Left lobe of liver (tissue), 2 donors: Measurements from ENCODE around the gene KMT2E. TPM values are rescaled to one million over a fixed set of nuclear protein-coding genes. Genes with fewer than 3 reads are reported as not detected.
A peak's percentile ranks its signal among the peaks of the same experiment; 100 is the strongest.
"Not testable (repeated sequence)": the region's sequence is repeated elsewhere in the genome, so short reads cannot be mapped to it uniquely, and the experiment has no call there.

Experiments used
- ATAC-seq: fragments of 200-7000 bp; cut with Tn5 transposase; one replicate; pipeline ENCODE4 v1.9.1; 2020; ENCODE audit warnings: mild to moderate bottlenecking, moderate library complexity
- DNase-seq: peaks from one replicate; pipeline ENCODE4 v3.0.0-alpha.2; 2020; ENCODE audit warnings: low spot score
- total RNA-seq: library from RNA; stranded (reverse); gene quantifications from one replicate; pipeline ENCODE4 v1.2.1, GENCODE V29; 2021
- donor health status: DM: no; HTN: no; CAD: no; lungs with moderate emphysema.
- donor health status: DM: no; HTN: yes; CAD: no.

The KMT2E gene
- total RNA-seq, 1 donor from 2014 or later = 22.9 TPM

- no peak for ATAC-seq
- no peak for DNase-seq
Observed at GRCh38 chr7:105021967-105022366, 8.0 kb downstream of the KMT2E start.

DNA sequence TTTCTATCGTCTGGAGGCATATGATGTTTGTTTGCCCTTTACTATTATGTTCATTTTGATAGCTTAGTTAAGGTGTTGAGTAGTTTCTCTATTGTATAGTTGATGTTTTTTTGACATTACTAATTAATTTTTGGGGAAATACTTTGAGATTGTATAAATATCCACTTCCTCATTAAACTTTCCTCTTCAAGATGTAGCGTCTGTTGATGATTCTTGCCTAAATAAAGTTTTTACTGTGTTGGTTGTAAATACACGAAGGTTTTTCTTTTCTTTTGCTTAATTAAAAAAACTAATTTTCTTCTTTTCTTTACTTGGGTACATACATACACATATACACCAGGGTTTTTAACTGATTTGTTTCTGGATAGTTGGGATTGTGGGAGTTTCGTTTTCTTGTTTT, 8.5 kb downstream of the KMT2E start:
- DNase-seq (no peak), ATAC-seq (no peak)

GRCh38 chr7:105024734-105025133, 10.7 kb downstream of the KMT2E start:
- no peak for ATAC-seq

GRCh38 chr7:105026750-105027149, 12.7 kb downstream of the KMT2E start:
- no peak for DNase-seq
- no peak for ATAC-seq

More at GRCh38 chr7:105024734-105025133, 10.7 kb downstream of the KMT2E start:
- no peak for DNase-seq

- ATAC-seq (no peak), DNase-seq (no peak)
Observed at GRCh38 chr7:105027176-105027853, 13.3 kb downstream of the KMT2E start.

GRCh38 chr7:105028004-105028403, 14.0 kb downstream of the KMT2E start:
- ATAC-seq (no peak), DNase-seq (no peak)

DNA sequence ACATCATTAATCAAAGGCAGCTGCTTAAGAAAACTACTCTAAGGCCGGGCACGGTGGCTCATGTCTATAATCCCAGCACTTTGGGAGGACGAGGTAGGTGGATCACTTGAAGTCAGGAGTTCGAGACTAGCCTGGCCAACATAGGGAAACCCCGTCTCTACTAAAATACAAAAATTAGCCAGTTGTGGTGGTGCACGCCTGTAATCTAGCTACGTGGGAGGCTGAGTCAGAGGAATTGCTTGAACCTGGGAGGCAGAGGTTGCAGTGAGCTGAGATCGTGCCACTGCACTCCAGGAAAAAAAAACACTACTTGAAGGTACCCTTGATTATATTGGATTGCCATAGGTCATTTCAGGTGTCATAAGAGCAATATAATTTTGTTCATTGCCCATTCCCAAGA, 14.9 kb downstream of the KMT2E start:
- not testable (repeated sequence) for ATAC-seq, DNase-seq

DNA sequence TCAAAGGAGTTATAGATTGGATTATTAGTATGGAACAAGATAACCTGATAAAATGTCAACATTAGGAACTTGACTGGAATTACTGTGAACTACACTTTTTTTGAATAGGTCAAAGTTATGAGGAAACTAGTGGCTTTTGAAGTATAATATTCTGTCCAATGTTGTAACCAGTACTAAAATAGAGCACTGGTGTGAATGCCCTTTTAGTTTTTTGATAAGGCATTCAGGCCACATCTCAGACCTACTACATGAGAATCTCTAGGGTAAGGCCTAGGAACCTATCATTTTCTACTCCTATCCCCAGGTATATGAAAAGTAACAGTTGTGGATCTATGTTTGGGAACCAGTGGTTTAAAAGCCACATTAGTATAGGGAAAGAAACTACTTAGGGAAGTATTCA, 16.4 kb downstream of the KMT2E start:
- ATAC-seq = peak; percentile 52
- no peak for DNase-seq

- no peak for DNase-seq
- no peak for ATAC-seq
Observed at GRCh38 chr7:105032553-105033214, 18.7 kb downstream of the KMT2E start.

- ATAC-seq (no peak), DNase-seq (no peak)
Observed at GRCh38 chr7:105035349-105035748, 21.3 kb downstream of the KMT2E start.

GRCh38 chr7:105036217-105037168, 22.5 kb downstream of the KMT2E start:
- DNase-seq (no peak), ATAC-seq (no peak)

DNA sequence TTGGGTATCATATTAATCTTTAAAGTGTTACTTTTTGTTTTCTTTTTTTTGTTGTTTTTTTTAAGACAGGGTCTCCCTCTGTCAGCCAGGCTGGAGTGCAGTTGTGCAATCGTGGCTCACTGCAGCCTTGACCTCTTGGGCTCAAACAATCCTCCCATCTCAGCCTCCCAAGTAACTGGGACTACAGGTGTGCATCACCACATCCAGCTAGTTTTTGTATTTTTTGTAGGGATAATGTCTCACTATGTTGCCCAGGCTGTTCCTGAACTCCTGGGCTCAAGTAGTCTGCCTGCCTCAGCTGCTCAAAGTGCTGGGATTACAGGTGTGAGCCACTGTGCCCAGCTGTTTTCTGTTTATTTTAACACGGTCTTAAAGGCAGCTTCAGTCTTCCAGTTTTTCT, 23.3 kb downstream of the KMT2E start:
- DNase-seq (no peak), ATAC-seq (no peak)

GRCh38 chr7:105044449-105045070, 30.6 kb downstream of the KMT2E start:
- peak; percentile 19 for ATAC-seq
- no peak for DNase-seq

GRCh38 chr7:105046414-105046813, 32.4 kb downstream of the KMT2E start:
- peak; percentile 31 for ATAC-seq
- DNase-seq = no peak

DNA sequence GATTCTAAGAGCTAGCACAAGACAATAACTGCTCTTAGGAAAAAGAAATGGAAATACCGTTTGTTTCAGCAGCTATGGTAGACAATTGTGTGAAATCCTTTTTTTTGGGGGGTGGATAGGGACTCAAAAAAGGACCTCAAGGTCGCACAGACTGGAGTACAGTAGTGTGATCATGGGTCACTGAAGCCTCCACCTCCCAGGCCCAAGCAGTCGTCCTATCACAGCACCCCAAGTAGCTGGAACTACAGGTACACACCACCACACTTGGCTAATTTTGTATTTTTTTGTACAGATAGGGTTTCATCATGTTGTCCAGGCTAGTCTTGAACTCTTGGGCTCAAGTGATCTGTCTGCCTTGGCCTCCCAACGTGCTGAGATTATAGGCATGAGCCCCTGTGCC, 33.9 kb downstream of the KMT2E start:
- ATAC-seq = no peak
- DNase-seq = no peak

GRCh38 chr7:105050493-105050892, 36.5 kb downstream of the KMT2E start:
- no peak for ATAC-seq
- no peak for DNase-seq

DNA sequence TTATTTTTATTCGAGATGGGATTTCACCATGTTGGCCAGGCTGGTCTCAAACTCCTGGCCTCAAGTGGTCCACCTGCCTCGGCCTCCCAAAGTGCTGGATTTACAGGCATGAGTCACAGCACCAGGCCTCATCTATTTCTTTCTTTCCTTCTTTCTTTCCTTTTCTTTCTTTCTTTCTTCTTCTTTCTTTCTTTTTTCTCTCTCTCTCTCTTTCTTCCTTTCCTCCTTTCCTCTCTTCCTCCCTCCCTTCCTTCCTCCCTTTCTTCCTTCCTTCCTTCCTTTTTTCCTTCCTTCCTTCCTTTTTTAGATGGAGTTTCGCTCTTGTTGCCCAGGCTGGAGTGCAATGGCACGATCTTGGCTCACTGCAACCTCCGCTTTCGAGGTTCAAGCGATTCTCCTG, 36.9 kb downstream of the KMT2E start:
- DNase-seq, ATAC-seq: not testable (repeated sequence)

- ATAC-seq (peak; percentile 46), DNase-seq (no peak)
Observed at GRCh38 chr7:105055084-105055483, 41.1 kb downstream of the KMT2E start.

DNA sequence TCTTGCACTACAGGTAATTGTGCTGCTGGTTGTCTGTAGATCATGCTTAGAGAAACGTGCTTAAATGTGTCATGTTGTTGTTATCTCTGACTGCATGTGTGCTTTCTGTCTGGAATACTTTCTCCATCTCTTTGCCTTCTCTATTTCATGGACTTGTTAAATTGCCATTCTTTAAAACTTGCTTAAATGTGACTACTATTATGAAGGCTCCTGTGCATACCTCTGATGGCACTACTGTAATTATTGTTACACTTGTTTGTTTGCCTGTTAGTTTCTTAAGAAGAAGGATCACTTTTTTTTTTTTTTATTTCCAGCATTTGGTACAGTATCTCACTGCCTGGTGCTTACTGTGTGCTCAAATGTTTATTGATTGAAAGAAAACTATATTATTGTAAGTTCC, 41.6 kb downstream of the KMT2E start:
- no peak for DNase-seq

DNA sequence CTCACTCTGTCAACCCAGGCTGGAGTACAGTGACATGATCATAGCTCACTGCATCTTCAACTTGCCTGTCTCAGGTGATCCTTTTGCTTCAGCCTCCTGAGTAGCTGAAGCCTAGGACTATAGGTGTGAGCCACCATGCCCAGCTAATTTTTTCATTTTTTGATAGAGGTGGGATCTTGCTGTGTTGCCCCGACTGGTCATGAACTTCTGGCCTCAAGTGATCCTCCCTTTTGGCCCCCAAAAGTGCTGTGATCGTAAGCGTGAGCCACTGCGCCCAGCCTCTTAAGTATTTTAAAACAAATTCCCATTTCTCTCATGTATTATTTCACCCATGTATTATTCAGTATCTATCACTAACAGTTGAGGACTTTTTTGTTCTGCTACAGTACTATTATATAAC, 43.5 kb downstream of the KMT2E start:
- no peak for ATAC-seq
- DNase-seq = no peak

More for the DNA sequence above, 41.6 kb downstream of the KMT2E start:
- ATAC-seq = no peak

DNA sequence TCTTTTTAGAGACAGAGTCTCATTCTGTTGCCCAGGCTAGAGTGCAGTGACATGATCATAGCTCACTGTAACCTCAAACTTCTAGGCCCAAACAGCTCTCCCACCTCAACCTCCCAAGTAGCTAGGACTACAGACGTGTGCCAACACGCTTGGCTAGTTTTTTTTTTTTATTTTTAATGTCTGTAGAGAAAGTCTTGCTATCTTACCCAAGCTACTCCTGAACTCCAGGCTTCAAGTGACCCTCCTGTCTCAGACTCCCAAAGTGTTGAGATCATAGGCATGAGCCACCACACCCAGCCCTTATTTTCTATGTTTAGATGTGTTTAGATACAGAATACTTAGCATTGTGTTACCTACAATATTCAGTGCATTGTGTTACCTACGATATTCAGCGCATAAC, 46.4 kb downstream of the KMT2E start:
- no peak for ATAC-seq
- DNase-seq = no peak
